Tongue (tissue), 2 donors: Measurements from ENCODE around the gene NTHL1. TPM values are rescaled to one million over a fixed set of nuclear protein-coding genes. Genes with fewer than 3 reads are reported as not detected.
A peak's percentile ranks its signal among the peaks of the same experiment; 100 is the strongest.
"Not testable (repeated sequence)": the region's sequence is repeated elsewhere in the genome, so short reads cannot be mapped to it uniquely, and the experiment has no call there.

ENCODE experiments used
- DNase-seq: peaks from one replicate; pipeline ENCODE4 v3.0.0-alpha.2; 2015
- total RNA-seq: library from RNA; depleted of rRNA; stranded (reverse); fragments of >200 nt; gene quantifications from one replicate; pipeline ENCODE4 v1.2.3, GENCODE V29; 2014

NTHL1 gene
- total RNA-seq, 1 donor from 2014 or later = 28.7 TPM

DNA sequence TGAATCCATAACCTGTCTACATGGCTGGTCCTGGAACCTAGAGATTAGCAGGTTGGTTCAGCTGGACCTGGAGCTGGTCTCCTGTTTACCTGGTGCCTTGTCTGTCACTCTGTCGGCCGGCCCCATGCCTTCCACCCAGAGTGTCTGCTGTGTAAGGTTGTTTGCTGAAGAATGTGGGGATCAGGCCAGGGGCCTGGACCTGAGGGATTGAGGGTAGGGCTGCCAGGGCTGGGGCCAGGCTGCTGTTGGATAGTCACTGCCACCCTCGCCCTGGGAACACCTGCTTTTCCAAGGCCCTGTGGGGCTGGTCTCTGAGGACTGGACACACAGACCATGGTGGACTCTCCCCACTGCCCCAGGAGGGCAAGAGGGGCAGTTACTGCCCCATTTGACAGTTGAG, 19.5 kb downstream of the NTHL1 start:
- DNase-seq = no peak

DNA sequence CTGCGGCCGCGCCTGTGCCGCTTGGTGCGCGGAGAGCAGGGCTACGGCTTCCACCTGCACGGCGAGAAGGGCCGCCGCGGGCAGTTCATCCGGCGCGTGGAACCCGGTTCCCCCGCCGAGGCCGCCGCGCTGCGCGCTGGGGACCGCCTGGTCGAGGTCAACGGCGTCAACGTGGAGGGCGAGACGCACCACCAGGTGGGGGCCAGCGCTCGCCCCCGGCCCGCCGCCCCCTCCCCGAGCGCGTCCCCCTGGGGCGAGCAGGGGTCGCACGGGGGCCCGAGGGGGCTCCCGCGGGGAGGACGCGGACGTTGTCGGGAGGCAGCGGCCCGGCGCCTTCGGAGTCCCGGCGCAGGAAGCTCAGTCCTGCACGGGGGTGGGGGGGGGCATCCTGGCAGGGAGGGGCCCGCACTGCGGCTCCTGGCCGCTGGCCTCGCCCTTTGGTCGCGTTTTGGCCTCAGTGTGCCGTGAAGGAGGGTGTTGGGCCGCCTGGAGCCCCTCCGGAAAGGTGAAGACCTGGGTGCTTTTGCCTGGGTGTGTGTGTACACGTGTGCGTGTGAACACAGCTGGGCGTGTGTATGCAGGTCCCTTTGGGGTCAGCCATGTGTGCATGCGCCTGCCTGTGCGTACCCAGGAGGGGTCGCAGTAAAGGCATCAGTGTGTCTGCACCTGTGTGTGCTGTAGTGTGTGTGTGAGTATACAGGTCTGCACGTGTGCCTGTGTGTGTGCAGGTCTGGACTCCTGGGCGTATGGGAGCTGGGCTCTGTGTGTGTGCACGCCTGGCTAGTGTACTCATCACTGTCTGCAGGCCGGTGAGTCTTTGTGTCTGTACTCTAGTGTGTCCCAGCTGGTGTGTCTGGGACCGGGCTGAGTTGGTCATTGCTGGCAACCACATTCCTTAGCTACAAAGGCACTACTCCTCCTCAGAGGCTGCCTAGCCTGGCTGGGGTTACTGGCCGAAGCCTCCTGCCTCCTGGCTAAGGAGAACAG, 20.3 kb downstream of the NTHL1 start:
- peak; percentile 15 for DNase-seq

DNA sequence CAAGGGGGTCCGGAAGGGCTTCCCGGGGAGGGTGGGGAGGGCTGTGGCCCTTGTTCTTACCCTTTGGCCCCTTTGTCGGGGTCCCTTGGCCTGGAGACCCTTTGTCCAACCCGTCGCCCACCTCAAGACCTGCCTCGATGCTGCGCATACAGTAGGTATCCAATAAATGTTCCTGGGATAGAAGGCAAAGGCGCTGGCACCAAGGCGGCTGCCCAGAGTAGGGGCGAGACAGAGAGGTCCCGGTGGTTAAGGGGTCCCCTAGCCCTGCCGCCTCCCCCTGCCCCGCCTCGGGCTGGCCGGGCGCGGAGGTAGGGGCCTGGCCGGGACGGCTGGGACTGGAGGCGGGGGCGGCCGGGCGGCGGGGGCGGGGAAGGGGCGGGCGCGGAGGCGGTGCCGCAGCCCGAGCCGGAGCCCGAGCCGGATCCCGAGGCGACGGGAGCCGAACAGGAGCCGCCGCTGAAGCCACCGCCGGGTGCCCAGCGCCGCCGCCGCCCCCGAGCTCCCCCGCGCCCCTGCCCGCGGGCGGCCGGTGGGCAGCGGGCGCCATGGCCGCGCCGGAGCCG, 21.1 kb downstream of the NTHL1 start, which contains the start of gene NHERF2:
NHERF2 (plus strand) TSS at position 442 of the 563 bp plus-strand sequence; CDS start at position 546, 104 bp downstream.
- peak; percentile 57 for DNase-seq

DNA sequence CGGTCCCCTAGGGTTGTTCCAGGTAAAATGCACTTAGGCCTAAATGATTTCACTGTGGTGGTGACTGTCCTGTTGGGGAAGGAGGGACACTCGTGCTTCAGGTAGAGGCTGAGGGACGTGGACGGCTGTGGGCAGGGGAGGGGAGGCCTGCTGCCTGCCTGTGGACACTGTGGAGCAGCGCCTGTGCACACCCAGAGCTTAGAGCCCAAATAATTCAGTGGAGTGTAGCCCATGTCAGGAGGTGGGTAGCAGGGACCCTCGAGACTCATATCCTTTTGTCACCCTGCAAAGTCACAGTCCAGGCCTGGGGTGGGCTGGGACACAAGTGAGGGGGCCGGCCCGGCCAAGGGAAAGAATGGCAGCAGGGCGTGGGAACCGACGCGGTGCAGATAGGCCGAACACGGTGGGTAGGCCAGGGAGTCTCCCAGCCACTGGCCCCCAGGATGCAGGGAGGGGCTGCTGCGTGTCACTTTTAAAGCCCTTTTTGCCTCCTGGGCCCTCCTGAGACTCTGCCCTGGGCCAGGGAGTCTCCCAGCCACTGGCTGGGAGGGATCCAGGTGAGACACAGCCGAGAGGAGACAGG, 21.7 kb downstream of the NTHL1 start:
- DNase-seq = no peak

DNA sequence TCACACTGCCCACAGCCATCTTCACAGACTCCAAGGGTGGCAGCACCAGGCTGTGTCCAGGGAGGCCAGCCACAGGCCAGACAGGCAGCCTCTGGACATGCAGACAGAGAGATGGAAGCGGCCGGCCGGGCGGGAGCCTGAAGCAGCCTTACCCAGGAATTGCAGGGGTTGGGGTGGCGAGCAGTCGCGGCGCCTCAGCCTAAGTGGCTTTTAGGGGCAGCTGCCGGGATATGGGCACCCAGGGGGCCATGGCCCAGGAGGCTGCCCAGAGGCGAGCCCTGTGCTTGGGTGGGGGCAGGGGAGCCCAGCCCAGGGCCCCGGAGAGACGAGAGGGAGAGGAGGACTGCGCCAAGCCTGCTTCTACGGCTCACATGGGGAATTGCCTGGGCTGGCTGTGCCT, 22.4 kb downstream of the NTHL1 start:
- DNase-seq = no peak

DNA sequence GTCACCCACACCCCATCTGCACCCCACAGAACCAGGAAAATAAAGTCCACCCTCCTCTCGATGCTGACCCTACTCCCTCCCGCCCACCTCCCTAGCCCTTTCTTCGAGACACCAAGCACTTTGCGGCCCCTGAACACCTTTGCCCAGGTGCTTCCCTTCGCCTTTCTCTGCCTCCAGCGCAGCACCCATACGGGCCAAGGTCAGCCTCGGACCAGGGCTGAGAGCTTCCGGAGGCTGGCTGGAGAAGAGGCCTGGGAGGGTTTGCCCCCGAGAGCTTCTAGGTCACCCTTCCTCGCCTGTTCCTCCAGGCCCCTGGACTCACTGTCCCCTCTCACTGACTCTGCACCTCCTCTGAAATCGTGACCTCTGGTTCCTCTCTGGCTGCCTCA, 23.6 kb downstream of the NTHL1 start:
- no peak for DNase-seq

DNA sequence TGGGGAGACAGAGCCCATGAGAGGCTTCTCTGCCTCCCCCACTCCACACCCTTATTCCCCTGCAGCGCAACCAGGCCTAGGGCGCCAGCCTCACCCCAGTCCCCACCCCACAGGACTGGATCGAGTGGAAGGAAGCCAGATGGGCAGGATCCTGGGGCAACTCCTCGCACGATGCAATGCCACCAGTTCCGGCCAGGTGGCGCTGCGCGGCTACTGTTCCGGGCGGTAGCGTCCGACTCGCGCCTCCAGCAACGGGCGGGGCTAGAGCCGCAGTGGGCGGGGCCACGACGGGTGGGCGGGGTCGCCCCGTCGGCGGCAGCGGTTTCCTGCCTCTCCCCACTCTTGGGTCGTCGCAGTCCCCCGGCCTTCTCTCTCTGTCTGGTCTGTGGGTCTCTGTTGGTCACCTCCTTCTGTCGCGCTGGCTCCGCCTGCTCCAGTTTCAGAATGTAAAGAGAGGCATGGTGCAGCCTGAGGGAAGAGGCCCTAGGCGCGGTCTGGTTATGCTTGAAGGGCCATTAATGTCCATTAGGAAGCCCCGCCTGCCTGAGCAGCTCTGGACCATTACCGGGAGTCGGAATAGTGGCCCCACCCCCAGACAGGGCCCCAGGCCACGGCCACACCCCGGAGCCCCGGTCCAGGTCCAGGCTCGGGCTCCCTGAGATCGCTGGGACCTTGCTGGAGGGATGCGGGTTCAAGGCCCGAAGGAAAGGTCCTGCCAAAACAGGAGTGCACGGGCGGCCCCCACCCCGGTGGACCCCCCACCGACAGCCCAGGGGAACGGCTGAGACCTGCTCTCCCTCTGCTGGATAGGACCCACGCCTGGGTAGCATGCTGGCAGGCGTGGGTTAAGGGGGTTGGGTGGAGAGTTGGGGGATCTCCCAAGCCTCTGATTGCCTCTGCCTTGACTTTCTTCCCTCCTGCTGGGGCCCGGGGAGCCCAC, 24.3 kb downstream of the NTHL1 start:
- peak; percentile 95 for DNase-seq

DNA sequence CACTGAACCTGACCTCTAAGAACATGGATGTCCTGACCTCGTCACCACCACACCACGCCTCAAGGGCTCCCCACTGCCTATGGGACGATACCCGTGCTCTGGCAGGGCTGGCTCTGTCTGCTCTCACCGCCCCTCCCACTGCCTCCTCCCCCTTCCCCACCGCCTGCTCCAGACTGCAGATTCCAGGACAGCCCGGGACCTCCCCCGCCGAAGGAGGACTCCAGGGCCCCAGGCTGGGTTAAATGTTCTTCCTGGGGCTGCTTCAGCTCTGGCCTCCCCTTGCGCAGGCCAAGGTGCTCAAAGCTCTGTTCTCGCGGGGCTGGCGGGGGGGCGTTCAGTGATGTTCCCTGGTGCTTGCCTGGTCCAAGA, 24.9 kb downstream of the NTHL1 start:
- DNase-seq = peak; percentile 61

DNA sequence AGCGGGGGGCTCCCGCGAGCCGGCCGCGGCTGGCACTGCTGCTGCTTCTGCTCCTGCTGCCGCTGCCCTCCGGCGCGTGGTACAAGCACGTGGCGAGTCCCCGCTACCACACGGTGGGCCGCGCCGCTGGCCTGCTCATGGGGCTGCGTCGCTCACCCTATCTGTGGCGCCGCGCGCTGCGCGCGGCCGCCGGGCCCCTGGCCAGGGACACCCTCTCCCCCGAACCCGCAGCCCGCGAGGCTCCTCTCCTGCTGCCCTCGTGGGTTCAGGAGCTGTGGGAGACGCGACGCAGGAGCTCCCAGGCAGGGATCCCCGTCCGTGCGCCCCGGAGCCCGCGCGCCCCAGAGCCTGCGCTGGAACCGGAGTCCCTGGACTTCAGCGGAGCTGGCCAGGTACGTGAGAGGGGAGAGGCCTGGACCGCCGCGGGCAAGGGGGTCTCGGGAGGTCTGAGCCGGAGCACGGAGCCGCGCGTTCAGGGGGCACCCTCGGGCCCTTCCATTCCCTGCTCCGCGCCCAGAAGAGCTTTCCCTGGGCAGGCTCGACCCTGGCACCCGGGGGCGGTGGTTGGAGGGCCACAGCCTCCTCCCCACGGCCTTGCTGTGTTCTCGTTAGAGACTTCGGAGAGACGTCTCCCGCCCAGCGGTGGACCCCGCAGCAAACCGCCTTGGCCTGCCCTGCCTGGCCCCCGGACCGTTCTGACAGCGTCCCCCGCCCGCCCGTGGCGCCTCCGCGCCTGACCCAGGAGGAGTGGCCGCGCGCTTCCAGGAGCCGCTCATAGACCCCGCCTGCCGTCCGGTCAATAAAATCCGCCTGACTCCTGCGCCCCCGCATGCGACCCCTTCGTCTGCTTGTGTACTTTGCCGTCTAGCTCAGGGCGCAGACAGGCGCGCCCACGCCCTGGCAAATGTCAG, 27.5 kb downstream of the NTHL1 start:
- peak; percentile 30 for DNase-seq

DNA sequence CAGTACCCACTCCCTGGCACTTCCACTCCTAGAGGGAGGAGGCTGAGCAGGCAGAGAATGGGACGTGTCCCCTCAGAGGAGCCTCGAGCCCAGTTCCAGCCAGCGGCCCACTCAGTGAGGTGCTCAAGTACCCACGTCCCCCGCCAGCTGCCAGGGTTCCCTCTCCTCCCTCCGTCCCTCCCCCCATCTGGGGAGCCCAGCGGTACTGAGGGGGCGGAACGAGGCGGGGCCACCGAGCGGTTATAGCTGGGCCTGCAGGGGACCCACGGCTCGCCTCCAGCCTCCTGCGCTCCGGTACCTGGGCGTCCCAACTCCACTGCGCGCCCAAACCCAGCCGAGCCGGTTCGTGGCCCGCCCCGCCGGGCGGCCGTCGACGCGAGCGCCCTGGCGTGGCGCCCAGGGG, 28.1 kb downstream of the NTHL1 start, which contains the start of gene NPW:
NPW (plus strand) TSS at position 268 of the 403 bp plus-strand sequence.
- DNase-seq = peak; percentile 53

DNA sequence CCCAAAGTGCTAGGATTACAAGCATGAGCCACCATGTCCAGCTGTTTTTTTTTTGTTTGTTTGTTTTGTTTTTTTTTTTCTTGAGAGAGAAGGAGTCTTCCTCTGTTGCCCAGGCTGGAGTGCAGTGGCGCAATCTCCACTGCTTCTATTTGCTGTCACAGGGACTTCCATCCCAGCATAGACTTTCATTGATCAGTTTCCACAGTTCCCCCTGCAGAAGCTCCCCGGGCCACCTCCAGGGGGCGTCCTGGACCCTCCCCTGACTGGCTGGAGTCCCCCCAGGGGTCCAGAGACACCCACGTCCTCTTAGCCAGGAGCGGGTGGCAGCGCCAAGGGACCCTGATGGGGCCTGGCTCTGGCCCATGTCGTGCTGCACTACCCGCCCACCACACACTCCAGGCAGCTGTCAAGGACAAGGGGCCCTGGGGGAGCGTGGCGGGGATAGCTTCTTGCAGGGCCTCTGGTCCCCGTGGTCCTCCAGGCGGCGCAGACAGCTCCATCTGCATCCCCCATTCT, 31.2 kb downstream of the NTHL1 start:
- DNase-seq = no peak

DNA sequence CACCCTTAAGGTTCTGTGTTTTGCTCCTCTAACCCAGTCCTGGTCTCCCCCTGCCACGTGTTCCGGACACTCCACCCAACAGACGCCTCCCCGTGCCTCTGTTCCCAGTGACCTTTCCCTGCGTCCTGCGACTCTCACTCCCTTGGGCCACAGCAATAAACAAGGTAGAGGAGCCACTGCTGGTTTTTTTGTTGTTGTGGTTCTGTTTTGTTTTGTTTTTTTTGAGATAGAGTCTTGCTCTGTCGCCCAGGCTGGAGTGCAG, 31.8 kb downstream of the NTHL1 start:
- DNase-seq = no peak

DNA sequence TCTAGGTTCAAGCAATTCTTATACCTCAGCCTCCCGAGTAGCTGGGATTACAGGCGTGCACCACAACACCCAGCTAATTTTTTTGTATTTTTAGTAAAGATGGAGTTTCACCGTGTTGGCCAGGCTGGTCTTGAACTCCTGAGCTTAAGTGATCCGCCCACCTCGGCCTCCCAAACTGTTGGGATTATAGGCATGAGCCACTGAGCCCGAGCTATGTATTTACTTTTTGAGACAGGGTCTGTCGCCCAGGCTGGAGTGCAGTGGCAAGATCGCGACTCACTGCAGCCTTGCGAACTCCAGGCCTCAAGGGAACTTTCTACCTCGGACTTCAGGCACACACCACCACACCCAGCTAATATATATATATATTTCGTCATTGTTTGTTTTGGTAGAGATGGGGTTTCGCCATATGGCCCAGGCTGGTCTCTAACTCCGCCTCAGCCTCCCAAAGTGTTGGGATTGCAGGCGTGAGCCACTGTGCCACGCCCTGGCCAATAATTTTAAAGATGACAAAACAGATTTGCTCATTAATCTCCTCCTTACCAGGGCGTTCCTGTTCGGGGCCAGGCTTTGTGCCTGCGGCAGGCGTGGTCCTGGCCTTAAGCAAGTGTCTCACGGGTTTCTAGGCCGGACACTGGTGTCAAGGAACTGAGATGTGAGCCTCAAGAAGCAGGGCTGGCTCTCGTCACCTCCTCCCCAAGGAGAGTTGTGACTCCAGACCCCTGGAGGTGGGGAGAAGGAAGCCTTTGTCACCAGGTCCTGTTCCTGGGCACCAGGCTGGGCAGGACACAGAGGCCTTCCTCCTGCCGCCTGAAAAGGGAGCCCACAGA, 32.3 kb downstream of the NTHL1 start:
- peak; percentile 64 for DNase-seq

DNA sequence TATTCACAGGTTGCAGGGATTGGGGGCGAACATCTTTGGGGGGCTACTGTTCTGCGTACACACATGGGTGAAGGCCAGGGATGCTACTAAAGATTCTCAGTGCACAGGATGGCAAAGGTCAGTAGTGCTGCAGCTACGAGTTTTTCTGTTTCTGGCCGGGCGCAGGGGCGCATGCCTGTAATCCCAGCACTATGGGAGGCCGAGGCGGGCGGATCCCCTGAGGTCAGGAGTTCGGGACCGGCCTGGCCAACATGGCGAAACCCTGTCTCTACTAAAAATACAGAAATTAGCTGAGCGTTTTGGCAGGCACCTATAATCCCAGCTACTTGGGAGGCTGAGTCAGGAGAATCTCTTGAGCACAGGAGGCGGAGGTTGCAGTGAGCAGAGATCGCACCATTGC, 34.1 kb downstream of the NTHL1 start:
- no peak for DNase-seq

DNA sequence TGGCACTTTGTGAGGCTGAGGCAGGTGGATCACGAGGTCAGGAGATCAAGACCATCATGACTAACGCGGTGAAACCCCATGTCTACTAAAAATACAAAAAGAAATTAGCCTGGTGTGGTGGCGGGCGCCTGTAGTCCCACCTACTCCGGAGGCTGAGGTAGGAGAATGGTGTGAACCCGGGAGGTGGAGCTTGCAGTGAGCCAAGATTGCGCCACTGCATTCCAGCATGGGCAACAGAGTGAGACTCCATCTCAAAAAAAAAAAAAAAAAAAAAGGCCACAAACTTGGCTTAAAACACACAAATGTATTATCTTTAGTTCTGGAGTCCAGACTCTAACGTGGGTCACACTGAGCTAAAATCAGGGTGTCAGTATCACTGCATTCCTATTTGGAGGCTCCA, 35.9 kb downstream of the NTHL1 start:
- DNase-seq = not testable (repeated sequence)

DNA sequence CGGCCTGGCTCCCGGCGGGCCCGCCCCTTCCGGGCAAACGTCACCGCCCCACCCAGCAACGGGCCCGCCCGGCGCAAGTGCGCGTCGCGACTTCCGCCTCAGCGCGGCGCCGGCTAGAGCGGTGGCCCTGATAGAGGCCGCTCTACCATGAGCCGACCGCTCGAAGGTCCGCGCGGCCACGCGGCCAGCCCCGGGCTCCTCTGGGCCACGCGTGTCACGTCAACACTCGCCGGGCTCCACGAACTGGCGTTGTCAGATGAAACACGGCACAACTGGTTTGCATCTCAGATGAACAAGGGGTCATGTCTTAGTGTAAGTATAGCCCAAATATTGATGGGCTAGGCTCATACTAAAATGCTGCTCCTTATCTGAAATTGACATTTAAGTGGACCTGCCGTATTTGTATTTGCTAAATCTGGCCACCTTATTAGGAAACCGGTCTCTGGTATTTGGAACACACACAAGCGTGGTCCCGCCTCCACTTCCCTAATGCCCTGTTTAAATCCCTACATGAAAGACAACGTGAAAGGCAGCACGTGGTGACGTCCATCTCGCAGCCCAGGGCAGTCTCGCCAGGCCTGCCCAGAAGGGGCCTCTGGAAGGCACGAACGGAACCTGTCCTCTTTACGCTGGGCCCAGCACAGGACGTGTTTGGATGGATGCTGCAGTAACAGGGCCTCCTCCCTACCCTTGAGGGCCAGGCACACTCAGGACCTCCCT, 37.7 kb downstream of the NTHL1 start, which contains the start of gene ZNF598:
ZNF598 (minus strand) TSS at position 31 of the 720 bp plus-strand sequence.
- peak; percentile 93 for DNase-seq

DNA sequence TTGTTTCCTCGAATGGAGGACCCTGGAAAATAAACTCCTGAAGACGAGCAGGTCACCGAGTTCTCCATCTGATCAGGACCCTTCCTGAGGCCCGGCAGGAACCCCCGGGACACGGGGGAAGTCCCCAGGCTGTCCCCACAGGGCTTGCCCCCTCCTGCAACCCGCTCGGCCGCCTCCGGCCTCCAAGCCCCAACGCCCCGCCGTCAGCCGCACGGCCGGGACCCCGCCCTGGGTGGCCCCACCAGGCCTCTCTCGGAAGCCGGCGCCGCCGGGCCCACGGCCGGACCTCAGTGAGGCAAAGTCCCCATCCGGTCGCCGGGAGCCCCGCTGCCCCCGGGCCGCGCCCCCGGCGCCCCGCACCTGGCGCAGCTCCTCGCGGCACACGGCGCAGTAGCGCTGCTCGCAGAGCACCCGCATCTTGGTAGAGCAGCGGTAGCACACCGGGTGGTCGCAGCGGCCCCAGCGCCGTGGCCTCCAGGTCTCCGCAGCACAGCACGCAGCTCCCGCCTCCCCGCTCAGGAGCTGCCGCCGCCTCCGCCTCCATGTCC, 38.4 kb downstream of the NTHL1 start:
- DNase-seq = peak; percentile 17

DNA sequence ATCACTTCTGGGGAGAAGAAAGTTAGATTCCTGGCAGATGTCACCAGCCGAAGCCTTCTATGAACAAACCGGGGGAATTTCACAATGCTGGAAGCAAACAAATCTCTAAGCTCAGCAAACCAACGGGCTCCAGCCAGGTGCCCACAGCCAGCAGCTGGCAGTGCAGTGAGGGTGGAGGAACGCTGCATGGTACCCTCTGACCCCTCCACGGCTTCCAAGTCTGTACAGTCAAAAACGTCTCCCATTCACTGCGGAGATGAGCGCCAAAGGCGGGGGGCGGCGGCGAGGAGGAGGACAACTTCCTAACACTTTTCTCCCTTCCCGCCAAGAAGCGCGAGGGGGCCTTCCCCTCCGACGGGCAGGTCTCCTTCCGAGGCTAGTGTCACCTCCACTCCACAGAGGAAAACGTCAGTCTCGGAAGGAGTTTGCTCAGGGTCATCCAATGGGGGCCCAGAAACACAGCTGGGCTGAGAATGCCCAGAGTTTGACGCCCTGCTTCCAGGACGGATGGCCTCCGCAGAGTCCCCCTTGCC, 38.9 kb downstream of the NTHL1 start:
- peak; percentile 29 for DNase-seq
